Activated CD8-positive, alpha-beta memory T cell treated with anti-CD3 and anti-CD28 coated beads for 24 hours (primary cell): ENCODE results near the gene PTN.

Experiments
- DNase-seq: peaks from one replicate; pipeline ENCODE4 v3.0.0-alpha.2; 2020

Gene PTN, protein sequence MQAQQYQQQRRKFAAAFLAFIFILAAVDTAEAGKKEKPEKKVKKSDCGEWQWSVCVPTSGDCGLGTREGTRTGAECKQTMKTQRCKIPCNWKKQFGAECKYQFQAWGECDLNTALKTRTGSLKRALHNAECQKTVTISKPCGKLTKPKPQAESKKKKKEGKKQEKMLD

DNA sequence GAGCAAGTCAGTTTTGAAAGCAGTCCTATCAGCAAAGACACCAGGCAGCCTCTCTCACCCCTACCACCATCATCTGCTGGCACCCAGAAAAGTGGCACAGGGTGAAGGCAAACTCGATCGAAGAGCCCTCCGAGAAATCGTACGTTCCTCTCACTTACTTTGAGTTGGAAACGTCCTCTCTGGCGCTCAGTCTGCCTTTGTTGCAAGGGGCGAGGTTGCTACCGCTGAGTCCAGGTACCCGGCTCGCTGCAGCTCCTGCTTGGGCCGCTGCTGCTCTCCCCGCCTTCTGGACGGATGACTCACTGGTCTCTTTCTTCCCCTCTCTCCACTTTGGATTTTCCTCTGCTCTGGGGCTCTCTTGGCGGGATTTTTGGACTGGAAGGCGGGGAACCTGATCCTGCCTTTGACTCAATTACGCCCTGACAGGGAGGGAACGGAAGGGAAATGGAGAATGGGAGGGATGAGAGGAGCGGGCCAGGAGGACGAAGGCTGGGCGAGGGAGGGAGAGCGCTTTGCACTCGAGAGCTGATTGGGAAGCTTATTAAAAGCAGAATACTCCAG lies at the start of gene PTN:
Gene PTN, minus strand, starts transcription at position 453 of the 561 bp plus-strand sequence. CDS start 88,760 bp downstream, outside the sequence.
- DNase-seq = no peak

DNA sequence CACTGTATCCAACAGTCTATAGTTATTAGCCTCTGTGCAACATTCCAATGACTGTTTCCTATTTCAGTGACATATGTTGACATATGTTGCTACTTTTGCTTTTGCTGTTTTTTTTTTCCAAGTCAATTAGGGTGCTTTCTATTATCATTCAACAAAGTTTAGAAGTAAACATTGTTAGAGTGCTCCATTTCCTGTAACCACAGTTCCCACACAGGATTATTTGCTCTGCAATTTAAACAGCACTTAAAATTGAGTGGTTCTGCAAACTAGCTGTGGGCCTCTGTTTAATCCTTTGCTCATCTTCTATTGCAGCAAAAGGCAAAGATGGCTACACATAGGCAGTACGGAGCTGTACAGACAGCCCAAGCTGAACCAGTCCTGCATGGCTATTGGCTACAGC lies 46.5 kb upstream of the PTN start:
- no peak for DNase-seq

DNA sequence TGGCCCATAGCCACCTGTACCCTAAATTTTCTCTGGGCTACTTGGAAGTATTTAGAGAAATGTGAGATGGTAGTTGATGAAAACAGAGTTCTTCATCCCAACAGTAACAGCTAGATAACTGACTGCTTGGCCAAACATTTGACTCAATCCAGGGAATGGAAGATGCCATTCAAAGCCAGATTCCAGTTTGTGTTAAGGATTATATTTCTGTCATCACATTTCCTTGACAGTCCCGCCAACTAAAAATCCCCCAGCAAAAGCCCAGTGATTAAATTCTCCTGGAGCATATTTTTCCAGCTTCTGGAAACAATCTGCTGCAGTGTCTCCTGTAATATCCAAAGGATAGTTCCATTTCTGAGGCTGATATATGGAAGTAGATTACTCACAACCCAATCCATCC lies 45.4 kb upstream of the PTN start:
- DNase-seq = no peak

DNA sequence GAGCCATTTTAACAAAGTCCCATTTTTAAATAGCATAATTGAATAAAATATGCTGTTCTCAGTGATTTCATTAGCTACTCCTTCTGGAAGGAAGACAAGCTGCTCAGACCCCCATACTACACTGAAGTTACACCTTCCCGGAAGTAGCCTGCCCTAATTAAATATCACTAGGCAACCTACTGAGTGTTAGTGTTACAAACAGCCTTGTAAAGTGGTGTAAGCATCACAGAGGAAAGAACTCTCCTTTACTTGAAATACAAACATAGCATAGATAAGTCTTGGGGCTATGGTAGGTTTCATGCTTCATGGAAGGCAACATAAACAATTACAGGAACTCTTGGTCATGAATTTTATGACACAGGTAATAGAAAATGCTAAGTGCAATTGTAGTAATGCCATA lies 43.4 kb upstream of the PTN start:
- no peak for DNase-seq

DNA sequence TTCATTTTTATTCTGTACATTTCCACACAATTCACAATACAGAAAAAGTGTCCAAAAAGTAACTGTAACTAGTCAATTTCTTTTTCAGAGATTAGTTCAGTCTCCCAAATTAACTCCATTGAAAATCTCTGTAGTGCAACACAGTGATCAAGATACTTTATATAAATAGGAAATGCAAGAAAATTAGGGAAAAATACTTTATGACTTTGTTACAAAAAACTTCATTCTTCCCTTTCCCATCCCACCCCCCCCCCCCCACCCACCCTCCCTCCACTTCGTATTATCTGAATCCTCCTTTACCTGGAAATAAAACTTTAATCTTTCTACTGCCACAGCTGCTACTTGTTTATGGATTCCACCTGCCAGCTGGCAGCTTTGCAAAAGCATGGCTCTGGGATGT lies 37.5 kb upstream of the PTN start:
- DNase-seq = no peak

DNA sequence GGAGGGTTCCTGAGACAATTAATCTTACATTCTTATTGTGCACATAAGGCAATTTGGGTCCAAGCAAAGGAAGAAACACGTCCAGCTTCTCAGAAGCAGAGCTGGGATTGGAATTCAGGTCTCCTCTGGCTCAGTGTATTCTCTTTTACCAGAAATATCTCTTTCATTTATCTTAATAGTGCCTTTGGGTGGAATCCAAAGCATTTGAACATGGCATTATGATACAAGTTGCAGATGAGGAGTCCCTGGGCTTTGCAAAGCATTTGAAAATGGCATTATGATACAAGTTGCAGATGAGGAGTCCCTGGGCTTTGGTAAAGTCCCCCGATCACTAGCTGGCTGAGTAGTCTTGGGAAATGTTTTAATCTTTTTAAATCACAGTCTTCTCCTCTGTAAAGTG lies 30.0 kb upstream of the PTN start:
- no peak for DNase-seq

DNA sequence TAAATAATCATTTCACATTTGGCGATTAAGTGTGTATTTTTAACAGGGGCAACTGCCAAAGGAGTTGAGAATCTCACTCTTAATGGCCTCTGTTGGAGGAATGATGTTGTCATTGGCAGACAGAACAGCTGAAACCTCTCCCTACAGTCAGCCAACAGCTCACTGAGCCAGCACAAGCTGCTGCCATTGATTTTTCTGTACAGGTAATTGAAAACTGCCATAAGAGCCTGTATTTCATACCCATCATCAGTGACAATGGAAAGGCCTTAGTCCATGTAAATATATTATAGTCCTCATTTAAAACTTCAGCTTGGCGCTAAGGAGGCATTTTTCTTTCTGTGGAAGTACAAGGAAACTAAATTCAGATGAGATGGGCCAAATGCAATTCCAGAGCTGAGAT lies 28.1 kb upstream of the PTN start:
- no peak for DNase-seq

DNA sequence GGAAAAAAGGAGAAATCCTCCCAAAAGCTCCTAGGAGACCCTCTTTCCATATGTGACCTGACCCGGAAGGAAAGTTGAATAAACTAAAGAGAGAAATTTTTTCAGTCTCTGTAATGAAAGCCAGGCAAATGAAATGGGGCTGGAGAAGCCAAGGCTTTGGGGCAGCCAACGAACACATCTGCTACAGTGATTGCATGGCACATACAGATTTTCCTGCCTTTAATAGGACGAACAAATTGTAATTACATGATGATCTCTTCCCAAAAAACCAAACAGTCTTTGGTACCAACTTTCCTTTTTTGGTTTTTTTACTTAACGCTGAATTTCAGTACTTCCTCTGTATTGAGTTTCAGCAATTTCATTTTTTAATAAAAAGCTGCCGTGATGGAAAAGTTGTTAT lies 23.5 kb upstream of the PTN start:
- DNase-seq = no peak

DNA sequence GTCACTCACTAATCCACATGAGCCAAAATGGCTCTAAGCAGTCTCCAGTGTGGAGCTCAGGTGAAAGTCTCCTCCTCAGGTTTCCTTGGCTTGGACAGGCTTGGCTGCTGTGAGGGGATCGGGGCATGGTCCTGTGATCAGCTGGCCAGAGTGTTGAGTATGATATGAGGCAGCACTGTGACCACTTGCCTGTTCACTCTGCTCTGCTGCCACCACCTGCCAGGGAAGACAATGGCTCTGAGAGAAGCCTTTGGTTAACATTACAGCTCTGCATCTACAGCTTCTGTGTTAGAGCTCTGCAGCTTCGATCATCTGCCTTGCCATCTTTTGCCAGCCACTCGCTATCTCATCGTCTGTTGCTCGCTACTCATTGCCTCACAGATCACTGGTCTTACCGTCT lies 20.1 kb upstream of the PTN start:
- no peak for DNase-seq

DNA sequence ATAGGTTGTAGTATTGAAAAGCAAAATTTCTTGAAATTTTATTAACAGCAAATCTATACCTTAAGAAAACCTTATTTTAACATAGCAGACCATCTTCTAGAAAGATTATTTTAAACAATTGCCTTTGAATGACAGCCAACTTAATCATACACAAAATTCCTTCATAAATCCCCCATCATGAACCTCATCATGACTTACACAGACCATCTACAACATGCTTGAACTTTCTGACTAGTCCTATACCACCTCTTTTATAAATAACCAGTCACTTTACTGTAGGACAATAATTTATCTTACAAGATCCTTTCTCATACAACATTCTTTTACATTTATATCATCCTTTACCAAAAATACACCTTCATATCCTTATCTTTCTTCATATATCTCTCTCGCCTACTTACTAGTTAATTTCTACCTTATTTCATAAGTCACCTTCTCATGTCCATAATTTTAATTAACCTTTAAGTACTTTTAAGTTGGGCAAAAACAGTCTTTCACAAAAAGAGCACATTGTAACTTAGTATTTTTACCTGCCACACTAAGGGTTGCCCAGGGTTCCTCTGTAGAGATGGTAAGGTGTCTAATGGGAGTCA lies 16.6 kb upstream of the PTN start:
- no peak for DNase-seq

DNA sequence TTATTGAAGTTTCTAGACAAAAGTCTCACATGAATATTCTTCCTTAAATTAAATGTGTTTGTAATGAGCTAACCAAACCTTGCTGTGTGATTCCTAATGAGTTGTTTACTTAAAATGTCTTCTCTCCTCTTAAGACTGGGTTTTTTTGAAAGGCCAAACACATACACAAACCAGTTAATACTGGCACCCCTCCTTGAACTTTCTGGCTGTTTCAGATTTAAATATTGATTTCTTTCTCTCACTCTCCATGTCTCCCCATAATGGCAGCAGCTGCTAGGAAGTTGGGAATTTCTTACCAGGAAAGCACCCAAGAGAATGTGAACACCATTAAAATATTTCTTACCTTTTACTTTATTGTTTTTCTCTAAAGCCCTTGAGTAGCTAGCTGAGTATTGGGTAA lies 11.4 kb upstream of the PTN start:
- DNase-seq = no peak

DNA sequence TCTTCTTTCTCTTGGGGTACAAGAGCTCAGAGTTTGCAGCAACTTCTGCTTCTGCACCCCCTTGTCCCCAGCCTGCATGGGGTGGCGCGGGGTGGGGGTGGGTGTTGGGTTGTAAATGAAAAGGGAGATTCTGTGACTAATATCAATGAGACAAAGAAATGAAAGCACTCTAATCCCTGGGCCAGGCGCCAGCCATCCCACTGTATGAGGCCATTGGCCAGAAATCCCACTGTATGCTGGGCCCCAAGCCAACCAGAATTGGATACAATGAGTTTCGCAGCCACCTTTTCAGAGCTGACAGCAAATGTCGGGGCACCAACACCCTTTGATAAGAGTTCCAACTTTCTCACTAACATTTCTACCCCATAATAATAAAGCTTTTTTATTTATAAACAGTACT lies 10.9 kb upstream of the PTN start:
- DNase-seq = no peak

DNA sequence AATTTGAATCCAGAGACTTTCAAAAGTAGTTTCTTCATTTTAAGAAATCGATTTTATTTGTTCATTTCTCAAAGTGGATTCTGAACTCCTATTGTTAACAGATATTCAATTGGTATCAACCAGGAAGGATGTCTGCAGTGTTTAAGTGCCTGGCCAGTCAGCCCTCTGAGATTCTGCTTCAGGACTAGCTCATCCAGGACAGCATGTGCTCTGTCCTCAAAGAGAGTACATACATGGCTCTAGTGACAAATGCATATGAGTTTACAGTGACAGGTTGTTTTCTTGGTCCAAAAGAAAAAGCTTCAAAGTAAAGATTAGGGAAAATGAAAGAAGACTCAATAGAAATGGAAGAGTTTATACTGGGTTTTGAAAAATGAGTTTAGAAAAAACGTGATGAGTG lies 8.4 kb upstream of the PTN start:
- no peak for DNase-seq

DNA sequence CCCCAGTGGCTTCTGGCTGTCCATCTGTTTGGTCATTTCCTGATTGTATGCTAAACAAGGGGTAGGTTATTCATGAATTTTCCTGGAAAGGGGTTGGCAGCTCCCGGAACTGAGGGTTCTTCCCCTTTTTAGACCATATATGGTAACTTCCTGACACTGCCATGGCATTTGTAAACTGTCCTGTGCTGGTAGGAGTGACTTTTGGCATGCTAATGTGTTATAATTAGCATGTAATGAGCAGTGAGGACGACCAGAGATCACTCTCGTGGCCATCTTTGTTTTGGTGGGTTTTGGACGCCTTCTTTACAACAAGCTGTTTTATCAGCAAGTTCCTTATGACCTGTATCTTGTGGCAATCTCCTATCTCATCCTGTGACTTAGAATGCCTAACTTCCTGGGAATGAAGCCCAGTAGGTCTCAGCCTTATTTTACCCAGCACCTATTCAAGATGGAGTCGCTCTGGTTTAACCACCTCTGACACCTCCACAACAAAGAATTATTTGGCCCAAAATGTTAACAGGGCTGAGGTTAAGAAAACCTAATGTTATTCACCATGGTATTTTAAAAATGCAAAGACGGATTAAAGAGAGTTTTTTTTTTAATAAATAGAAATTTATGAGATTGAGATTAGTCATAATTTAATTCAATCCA lies 2.4 kb upstream of the PTN start:
- DNase-seq = no peak

DNA sequence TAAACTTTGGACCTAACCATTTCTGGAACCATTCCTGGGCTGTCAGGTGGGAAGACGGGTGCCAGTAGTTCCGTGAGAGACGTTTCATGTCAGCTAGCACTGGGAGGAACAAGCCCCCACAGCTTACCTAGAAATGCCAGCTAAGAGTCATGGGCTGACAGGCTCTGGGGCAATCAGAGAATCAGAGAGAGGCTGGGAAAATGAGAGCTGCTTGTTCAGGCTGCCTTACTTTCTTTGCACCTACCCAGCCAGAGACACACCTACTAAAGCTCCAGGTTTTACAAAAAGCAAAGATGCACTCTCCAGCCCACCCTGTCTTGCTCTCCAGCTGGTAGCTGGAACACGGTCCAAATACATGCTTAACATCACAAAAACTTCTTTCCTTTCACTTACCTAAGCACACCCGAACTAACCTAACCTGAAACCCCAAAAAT lies 688 bp downstream of the PTN start:
- DNase-seq = no peak

DNA sequence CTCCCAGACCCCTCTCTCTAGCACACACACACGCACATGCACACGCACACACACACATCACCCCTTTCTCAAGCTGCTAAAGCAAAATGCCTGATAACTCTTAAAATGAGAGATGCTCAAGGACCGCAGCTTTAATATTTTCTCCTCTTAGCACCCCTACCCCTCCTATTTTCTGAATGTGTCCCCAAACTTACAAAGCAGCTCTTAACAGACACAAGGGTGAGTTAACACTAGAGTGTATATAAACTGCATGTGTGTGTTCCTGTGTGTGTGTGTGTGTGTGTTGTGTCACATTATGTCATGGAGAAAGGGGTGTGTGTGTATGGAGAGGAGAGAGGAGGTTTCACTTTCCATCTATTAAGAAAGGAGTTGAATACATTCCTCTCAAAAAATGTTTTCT lies 1.3 kb downstream of the PTN start:
- DNase-seq = no peak

DNA sequence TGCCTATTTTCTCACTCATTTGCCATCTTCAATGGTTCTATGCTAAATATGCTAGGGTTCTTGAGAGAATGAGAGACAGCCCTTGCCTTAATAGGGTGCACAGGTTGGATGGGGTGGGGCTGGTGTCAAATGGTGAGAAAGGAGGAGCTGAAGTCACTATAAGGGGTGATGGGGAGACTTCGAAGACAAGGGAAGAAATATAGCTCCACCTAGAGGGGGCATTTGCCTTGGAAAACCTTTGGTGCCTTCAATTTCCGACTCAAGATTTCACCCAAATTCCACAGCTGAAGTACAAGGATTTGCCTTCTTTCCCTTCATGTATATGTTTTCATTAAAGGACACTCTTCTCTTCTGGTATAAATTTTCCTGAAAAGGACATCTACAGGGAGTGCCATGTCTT lies 5.6 kb downstream of the PTN start:
- no peak for DNase-seq

DNA sequence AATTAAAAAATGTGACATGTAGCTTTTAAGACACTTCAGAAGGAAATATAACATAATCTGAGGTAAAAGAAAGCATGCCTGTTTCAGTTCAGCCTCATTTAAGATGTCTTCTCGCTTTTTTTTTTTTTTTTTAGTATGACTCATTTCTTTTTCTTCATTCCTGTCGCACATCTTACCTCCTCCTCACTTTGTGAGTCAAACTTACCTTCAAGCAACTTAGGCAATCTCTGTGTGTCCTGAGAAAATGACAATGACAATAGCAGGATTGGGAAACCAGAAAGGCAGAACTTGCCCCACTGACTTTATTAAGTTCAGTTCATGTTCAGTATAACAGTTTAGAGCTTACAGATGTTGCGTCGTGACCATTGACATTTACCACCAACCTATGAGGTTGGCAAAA lies 7.7 kb downstream of the PTN start:
- DNase-seq = no peak

DNA sequence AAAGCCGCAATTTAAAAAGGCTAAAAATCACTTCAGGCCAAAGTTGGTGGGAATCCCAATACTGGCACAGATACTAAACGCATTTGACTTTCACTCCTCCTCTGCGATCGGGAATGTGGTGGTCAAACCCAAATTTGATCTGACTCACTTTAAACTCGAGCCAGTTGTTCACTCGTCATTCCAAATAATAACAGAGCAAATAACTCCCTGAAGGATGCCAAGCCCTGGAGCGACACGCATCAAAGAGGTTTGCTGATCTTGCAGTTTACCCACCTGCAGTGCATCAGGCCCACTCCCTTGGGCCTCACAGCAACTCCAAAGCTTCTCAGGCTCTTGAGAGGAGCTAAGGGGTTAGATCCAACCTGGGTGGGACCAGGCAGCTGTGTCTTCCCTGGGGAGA lies 12.2 kb downstream of the PTN start:
- DNase-seq = no peak

DNA sequence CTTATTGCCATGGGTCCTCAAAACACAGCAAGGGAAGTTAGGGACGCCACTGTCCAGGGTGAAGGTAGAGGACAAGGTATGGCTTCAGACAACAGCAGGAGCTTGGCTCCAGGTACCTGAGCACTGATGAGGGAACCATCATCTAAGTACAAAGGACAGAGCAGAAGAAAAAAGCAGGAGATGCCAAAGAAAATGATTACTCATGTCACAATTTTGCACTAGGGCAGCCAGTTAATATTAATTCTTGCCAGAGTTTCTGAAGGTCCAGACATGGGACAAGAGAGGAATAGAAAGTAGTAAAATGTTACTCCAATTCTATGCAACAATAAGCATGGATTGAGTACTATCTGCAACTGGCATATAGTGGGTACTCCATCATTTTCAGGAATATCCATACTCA lies 14.1 kb downstream of the PTN start:
- no peak for DNase-seq

DNA sequence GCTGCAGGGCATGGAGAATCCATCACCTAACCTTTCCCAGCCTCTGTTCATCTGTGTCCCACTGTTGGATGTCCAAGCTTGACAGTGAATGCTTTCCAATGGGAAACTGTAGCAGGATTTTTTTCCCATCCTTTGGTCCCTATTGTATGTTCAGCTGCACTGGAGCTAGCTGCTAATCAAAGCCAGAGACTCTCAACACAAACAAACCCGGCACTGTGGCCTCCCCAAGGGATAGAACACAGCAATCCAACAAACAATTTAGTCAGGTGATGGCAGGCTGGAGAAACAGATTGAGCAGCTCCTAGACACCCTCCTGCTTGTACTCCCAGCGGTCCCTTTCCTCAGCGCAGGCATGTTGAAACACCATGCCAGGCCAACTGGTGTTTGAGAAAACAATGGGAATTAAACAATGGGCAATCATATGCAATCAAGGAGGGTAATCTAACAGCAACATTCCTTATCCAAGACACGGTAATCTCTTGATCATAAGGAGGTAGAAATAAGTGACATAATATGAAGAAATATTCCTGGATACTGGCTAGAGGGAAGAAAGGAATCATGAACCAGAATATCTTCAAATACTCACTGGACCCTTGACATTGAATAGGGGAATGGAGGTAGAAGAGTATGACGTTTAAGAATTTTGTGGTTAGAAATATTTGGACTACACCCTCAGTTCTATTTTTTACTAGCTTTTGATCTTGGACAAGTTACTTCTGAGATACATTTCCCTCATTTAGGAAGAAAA lies 15.0 kb downstream of the PTN start:
- DNase-seq = no peak

DNA sequence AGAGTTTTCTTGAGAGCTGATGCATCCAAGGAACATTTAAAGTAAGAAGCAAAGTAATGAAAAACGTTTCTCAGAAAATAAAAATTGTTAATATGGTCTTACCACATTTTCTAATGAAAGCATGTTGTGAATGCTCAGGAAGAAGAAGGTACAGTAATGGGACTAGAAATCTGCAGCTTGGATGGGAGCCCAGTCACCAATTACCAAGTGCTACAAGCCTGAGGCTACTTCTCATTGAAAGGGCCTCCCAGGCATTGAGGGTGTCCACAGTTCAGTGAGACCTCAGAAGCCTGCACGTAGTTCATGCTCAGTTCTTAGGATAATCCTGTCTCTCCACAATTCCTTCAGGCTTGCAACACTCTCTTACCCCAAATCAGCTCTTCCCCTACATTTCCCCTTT lies 17.6 kb downstream of the PTN start:
- no peak for DNase-seq

DNA sequence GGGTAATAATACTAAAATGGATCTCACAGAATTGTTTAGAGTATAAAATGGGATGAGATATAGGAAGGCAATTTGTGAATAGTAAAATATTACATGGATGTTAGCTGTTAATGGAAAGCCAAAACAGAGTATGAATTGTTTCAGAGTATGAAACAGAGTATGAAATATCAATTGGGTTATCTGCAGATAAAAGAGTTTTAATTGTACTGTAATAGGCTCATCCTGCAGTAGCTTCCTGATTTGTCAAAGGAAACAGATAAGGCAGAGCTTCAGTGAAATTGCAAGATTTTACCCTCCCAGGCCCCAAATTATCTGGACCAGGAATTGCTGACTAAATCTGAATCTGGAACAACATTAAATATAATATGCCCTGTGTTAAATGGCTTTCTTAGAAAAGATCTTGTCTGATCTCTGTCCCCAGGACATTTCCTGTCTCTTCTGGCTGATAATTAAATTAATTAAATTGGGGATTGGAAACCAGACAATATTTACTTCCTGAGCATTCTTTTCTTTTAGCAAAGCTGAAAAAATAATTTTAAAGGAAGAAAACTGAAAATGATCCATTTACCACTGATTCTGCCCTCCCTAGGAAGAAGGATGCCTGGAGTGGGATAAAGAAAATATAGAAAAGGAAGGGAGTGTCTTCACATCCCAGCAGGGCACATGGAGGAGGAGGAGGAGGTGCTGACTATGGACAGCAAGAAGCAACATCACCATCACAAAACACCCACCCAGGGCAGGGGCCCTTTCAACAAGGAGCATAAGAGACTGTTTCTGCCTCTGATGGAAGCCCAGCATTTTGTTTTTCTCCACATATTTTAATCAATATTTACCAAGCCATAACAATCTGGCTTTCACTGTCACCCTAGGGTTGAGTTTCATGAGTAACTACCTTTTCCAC lies 18.5 kb downstream of the PTN start:
- no peak for DNase-seq
